ENCODE data around the gene MYZAP. TPM values are rescaled to one million over a fixed set of nuclear protein-coding genes. Genes with fewer than 3 reads are reported as not detected.

The MYZAP gene
- polyA plus RNA-seq, 1 donor from 2014 or later, result not detected

- Histone ChIP-seq H3K9me3 (ENCODE audit: low read length) (no peaks in the 10 kb centered on the region), H3K9me2 (ENCODE audit: insufficient read depth, low read length) (no peaks in the 10 kb centered on the region), H4K20me1 (ENCODE audit: insufficient read depth) (no peaks in the 10 kb centered on the region), H3F3A (ENCODE audit: insufficient read depth, low read length, poor library complexity, severe bottlenecking) (no peaks in the 10 kb centered on the region), H3K9ac (ENCODE audit: low read length) (no peak overlapping the region), H3K27ac (ENCODE audit: low read length) (no peak overlapping the region), H3K4me3 (ENCODE audit: low read length) (no peak overlapping the region), H3K79me2 (replicated peaks; ENCODE audit: insufficient read depth, low read length) (no peaks in the 10 kb centered on the region), H2AFZ (ENCODE audit: low read depth, low read length) (no peak overlapping the region), H3K27me3 (ENCODE audit: insufficient read depth, low read depth, low read length) (no peaks in the 10 kb centered on the region), H3K36me3 (ENCODE audit: insufficient read depth, low read length) (no peaks in the 10 kb centered on the region), H3K4me2 (ENCODE audit: low read length) (no peak overlapping the region)
- TF ChIP-seq MXI1 (conservative IDR thresholded peaks at IDR 0.05; ENCODE audit: poor library complexity, severe bottlenecking) (no peak), SMC3 (conservative IDR thresholded peaks at IDR 0.05; ENCODE audit: poor library complexity) (no peak), TAF1 (IDR thresholded peaks at IDR 0.05; ENCODE audit: low read depth) (no peak), CTCF (IDR thresholded peaks at IDR 0.05; ENCODE audit: poor library complexity, severe bottlenecking) (no peak), EP300 (conservative IDR thresholded peaks at IDR 0.05; ENCODE audit: poor library complexity, severe bottlenecking) (no peak), RAD21 (conservative IDR thresholded peaks at IDR 0.05) (no peak), REST (IDR thresholded peaks at IDR 0.05; ENCODE audit: borderline replicate concordance) (no peak), POLR2AphosphoS5 (IDR thresholded peaks at IDR 0.05) (no peak), EZH2 (IDR thresholded peaks at IDR 0.05; ENCODE audit: borderline replicate concordance, insufficient read depth, low read length, poor library complexity, severe bottlenecking) (no peak)
Measured at GRCh38 chr15:57654153-57654852, 62.6 kb downstream of the MYZAP start.

DNA sequence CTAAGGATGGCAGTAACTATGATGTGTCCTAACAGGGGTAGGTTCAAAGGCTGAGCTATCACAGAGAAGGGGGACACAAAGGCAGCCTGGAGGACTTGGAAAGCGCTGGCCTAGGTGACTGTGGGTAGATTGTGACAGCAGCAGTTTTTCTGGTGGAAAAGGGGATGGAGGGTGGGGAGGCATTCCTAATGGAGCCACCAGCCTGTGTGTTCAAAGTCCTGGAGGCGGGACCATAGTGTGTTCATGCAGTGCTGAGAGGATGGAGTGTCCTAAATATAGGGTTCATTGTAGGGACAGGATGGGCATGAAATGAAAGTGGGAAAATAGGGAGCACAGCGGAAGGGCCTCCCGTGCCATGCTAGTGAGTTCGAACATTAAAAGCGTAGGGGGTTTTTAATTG, 63.3 kb downstream of the MYZAP start:
- Histone ChIP-seq H3K4me2 (ENCODE audit: low read length) (no peak overlapping the region), H4K20me1 (ENCODE audit: insufficient read depth) (no peaks in the 10 kb centered on the region), H3K4me3 (ENCODE audit: low read length) (no peak overlapping the region), H3K79me2 (replicated peaks; ENCODE audit: insufficient read depth, low read length) (no peaks in the 10 kb centered on the region), H3K27me3 (ENCODE audit: insufficient read depth, low read depth, low read length) (no peaks in the 10 kb centered on the region), H3K27ac (ENCODE audit: low read length) (no peak overlapping the region), H3K9ac (ENCODE audit: low read length) (no peak overlapping the region), H3F3A (ENCODE audit: insufficient read depth, low read length, poor library complexity, severe bottlenecking) (no peaks in the 10 kb centered on the region), H3K9me2 (ENCODE audit: insufficient read depth, low read length) (no peaks in the 10 kb centered on the region), H3K9me3 (ENCODE audit: low read length) (no peaks in the 10 kb centered on the region), H2AFZ (ENCODE audit: low read depth, low read length) (no peak overlapping the region), H3K36me3 (ENCODE audit: insufficient read depth, low read length) (no peaks in the 10 kb centered on the region)
- no peak for TF ChIP-seq RAD21 (conservative IDR thresholded peaks at IDR 0.05)
- TF ChIP-seq POLR2AphosphoS5 (IDR thresholded peaks at IDR 0.05), result no peak
- TF ChIP-seq MXI1 (conservative IDR thresholded peaks at IDR 0.05; ENCODE audit: poor library complexity, severe bottlenecking), result no peak
- no peak for TF ChIP-seq EZH2 (IDR thresholded peaks at IDR 0.05; ENCODE audit: borderline replicate concordance, insufficient read depth, low read length, poor library complexity, severe bottlenecking)
- TF ChIP-seq SMC3 (conservative IDR thresholded peaks at IDR 0.05; ENCODE audit: poor library complexity), result no peak
- no peak for TF ChIP-seq REST (IDR thresholded peaks at IDR 0.05; ENCODE audit: borderline replicate concordance)
- no peak for TF ChIP-seq CTCF (IDR thresholded peaks at IDR 0.05; ENCODE audit: poor library complexity, severe bottlenecking)
- no peak for TF ChIP-seq EP300 (conservative IDR thresholded peaks at IDR 0.05; ENCODE audit: poor library complexity, severe bottlenecking)
- TF ChIP-seq TAF1 (IDR thresholded peaks at IDR 0.05; ENCODE audit: low read depth), result no peak
